GM21367 (cell line): ENCODE measurements around the gene SEC14L1.
"Not testable (repeated sequence)": the region's sequence is repeated elsewhere in the genome, so short reads cannot be mapped to it uniquely, and the experiment has no call there.

Experiments
- ATAC-seq: cut with Tn5 transposase; IDR thresholded peaks from one replicate; pipeline ENCODE4 v1.9.1; 2021; ENCODE audit not compliant: unreplicated experiment

SEC14L1 gene

DNA sequence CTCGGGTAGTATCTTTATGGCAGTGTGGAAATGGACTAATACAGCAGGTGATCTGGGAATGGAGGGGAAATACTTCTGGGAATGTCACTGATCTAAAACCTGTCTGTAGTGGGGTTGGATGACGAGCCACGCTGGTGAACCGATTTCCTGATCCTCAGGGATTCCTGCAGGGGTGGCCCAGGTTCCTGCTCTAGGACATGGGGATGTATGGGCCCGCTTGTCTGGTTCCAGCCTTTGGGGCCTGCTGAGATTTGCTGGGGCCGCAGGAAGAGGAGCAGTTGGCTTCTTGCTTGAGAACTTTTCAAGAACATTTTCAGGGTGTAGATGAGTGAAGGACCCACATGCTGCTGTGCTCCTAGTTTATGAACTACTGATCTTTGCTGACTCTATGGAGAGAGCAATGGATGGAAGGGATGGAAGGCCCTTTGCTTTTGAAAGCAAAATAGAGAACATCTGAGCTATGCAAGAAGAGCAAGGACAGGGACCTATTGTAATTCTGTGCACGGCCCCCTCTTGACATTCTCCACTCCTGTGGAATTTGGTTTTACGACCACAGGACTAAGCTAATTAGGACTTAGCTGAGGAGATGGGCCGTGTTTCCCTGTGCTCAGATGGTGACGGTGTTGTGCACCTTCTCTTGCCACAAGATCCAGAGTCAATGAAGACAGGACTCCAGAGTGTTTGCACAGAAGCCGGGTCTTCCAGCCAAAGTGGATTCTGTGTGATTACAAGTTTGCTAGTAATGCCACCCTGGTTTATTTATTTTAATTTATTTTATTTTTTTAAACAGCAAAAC, 90.5 kb downstream of the SEC14L1 start:
- ATAC-seq: no peak

DNA sequence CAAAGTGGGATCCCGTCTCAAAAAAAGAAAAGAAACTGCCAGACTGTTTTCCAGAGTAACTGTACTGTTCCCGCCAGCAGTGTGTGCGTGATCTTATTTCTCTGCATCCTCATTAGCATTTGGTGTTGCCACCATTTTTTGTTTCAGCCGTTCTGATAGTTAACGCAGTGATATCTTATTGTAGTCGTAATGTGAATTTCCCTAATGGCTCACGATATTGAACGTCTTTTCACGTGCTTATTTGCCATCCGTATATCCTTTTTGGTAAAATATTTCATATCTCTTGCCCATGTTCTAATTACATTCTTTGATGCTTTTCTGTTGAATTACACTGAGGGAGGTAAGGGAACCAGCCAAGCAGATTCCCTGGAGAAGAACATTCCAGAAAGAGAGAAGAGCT, 92.4 kb downstream of the SEC14L1 start:
- no peak for ATAC-seq

DNA sequence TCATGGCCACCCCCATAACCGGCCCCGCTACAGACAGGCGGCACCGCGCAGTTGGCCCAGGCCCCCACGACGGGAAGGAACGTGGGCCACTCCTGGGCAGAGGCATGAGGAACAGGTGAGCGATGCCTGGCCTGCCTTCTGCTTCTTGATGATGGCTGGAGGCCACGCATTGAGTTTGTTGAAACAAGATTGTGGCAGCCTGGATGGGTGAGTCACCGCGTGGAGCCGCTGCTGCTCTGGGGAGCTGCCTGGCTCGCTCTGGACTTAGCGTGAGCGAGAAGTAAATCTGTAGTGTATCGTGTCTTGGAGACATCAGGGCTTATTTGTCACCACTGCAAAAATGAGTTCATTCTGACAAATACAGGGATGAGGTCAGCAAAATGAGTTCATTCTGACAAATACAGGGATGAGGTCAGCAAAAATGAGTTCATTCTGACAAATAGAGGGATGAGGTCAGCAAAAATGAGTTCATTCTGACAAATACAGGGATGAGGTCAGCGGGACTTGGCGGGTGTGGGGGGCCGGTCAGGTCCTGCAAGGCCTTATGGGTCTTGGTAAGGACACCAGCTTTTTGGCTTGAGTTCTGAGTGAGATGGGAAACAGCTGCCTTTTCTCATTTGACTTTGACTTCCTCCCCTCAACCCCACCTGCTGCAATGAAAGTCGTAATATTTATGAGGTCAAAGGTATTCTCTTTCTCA, 93.0 kb downstream of the SEC14L1 start:
- no peak for ATAC-seq

DNA sequence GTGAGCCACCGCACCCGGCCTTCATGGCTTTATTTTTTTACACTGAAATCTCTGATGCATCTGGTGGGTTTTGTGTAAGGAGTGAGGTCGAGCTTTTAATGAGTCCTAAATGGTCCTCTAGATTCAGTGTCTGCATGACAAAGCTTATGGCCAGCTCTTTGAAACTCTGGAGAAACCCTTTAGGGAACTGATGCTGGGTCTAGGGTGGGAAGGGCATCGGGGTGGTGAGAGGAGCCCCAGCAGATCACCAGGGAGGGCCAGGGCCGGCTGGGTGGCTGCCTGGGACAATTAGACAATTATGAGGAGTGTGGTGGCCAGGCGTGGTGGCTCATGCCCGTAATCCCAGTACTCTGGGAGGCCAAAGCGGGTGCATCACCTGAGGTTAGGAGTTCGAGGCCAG, 93.9 kb downstream of the SEC14L1 start:
- no peak for ATAC-seq

DNA sequence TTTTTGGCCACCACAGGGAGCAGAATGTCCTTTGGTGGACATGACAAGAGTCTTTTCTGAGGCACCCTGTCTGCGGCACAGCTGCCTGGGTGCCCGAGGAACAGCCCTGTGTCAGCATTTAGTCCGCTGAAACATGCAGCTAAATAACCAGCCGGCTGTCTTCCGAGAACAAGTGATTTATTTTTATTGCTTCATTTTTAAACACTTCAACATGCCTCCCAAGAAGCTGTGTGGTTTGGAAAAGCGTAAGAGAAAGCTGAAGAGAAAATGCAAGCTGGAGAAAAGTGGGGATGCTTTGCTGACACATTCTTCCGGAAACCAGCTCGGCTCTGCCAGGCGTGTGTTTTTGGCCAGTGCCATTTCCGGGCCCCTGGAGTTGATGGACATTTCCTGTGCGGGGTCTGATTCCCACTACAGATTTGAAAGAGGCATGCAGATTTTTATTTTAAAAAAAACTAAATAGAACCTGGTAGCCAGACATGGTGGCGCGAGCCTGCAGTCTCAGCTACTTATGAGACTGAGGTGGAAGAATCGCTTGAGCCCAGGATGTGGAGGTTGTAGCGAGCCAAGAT, 94.7 kb downstream of the SEC14L1 start:
- ATAC-seq: no peak

DNA sequence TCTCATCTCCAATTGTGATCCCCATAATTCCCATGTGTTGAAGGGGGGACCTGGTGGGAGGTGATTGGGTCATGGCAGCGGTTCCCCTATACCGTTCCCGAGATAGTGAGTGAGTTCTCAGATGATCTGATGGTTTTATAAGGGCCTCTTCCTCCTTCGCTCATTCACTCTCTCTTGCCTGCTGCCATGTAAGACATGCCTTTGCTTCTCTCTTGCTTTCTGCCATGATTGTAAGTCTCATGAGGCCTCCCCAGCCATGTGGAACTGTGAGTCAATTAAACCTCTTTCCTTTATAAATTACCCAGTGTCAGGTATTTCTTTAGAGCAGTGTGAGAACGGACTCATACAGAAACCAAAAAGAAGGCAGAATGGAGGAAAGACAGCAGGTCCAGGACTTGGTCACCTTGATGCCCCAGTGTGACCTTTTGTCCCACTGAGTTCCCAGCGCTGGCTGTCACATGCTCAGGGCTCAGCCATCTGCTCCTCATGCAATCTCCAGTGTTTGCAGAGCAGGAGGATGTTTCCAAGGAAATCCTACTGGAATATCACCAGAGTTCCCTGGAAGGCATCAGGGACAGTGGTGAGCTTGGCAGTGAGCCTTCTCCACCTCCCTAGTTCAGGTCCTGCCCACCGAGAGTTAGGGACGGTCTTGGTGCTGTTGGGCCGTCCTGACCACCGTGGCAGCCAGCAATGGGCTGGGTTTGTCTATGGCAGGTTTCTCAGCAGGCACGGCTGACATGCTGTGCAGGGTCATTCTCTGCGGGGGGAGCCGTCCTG, 96.7 kb downstream of the SEC14L1 start:
- ATAC-seq: no peak

DNA sequence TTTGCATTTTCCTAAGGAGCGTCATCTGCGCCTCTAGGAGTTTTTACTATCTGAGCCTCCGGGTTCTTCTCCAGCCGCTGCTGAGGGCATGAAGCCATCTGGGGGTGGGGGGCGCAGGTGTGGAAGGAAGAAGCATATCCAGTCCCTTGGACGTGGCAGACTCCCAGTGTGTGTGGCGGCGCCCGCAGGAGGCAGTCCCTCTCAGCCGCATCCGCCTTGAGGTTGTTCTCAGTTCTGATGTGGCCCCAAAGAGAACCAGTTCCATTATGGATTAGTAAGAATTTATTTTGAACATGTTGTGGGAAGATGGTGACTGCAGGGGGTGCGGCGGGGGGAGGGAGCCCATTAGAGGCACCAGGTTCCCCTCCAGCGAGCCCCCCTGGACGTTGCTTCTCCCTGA, 100.2 kb downstream of the SEC14L1 start:
- ATAC-seq: no peak

DNA sequence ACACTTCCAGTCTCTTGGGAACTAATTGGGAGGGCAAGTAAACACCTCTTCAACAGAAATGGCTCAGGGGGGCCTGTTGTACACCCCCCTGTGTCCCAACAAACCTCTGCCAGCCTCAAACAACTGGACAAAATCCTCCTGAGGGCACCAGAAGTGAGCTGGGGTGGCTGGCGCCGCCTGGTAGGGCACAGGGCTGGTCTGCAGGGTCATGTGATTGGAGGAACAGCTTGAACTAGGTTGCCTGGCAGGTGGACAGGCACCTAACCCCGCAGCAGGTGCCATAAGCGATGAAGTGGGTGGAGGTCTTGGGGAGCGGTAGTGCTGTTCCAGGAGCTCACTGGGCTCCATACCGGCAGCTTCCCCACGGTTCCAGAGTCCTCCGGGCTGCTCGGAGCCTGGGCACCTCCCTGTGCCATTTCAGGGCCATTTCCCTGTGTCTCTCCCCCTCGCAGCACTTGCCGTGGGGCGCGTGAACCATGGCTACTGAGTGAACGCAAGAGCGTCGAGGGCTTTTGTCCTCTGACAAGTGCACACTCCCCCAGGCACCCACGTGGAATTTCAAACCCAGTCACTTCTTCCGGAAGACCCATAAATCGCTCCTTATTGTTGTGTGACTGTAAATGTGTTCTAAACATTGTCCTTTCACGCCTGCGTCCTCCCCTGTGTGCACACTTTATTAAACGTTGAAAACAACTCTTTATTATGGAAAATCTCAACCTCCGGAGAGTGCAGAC, 101.5 kb downstream of the SEC14L1 start:
- ATAC-seq: no peak

DNA sequence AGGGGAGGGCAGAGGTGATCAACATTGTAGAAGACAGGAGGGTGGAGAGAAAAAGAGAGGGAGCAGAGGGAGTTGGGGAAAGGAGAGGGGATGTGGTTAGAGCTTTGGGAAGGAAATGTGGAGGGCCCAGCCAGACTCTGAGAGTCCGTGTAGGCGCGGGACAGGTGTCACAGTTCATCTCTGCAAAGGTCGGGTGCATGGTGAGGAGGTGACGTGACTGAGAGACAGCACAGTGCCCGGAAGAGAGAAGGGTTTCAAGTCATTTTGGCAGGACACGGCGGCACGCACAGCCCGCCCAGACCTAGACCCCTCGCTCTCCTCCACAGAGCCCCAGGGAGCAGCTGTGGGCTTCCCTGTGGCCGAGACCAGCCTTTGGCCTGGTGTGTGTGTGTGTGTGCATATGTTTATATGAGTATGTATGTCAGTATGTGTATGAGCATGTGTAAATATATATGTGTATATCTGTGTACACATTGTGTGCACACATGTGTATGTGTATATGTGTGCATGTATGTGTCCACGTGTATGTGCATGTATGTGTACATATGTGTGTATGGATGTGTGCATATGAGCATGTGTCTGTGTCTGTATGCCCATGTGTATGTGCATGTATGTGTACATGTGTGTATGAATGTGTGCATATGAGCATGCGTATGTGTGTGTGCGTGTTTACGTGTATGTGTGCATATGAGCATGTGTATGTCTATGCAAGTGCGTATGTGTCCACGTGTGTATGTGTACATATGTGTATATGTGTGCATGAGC, 104.6 kb downstream of the SEC14L1 start:
- ATAC-seq: no peak

DNA sequence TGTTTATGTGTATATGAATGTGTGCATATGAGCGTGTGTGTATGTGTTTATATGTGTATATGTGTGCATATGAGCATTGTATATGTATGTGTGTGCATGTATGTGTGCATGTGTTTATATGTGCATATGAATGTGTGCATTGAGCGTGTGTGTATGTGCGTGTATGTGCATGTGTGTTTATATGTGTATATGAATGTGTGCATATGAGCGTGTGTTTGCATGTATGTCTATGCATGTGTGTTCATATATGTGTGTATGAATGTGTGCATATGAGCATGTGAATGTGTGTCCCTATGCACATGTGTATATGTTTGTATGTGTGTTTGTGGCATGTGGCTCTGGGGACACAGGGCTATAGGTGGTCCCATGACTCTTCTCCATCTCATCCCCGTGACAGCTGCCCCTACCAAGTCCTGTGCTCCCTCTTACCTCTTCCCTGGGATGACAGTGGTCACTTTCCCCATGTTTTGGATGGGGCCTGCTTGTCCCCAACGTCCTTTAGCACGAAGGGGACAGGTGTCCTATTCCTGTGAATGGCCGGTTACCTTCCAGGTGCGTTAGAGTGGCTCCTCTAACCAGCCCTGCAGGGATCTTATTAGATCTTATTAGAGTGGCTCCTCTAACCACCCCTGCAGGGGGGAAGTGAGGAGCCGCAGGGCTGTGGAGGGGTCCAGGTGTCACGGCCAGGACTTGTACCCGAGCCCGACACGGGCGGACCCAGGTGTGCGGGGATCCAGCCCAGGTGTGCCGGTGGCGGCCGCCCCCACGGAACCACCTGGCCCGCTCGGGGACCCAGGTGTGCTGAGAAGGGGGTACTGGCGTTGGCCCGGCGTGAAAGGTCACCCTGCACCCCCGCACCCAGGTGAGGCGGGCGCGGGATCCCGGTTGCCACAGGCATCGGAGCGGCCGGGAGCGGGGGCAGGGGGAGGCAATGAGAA, 105.6 kb downstream of the SEC14L1 start:
- ATAC-seq: no peak

DNA sequence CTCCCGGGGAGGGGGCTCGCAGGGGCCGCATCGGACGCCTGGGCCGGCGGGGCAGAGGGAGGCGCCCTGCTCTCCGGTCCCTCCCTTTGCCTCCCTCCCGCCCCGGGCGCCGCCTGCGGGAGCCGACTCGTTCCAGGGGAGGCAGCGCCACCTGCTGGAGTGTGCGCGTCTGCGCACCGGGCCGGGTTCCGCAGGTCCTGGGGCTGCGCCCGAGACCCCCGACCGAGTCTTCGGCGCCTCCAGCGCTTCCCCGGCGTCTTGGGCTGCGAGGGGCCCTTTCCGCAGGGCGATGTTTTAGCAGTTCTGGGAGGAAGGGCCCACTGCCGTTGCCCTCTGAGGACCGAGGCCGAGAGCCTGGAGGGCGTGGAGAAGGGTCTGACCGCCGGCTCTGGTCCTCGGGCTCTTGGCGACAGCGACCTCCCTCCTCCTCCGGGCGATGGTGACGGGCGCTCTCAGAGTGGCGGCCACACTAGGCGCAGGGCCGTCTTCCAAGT, 106.3 kb downstream of the SEC14L1 start:
- no peak for ATAC-seq

DNA sequence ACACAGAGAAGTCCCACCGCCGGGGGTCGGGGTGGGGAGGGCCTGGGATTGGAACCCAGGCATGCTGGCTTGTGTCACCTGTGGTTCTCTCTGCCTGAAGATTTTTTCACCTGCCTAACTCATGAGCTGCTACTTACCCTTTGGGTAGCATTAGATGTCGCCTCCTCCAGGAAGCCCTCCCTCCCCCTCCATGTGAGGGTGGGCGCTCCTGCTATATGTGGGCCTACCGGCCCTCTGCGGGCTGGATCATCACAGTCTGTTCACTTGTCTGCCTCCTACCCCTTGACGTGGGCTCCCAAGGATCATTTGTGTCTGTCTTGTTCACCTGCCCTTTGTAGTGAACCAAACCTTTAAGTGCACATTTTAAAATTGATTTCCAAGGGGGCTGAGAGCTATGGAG, 106.8 kb downstream of the SEC14L1 start:
- no peak for ATAC-seq

DNA sequence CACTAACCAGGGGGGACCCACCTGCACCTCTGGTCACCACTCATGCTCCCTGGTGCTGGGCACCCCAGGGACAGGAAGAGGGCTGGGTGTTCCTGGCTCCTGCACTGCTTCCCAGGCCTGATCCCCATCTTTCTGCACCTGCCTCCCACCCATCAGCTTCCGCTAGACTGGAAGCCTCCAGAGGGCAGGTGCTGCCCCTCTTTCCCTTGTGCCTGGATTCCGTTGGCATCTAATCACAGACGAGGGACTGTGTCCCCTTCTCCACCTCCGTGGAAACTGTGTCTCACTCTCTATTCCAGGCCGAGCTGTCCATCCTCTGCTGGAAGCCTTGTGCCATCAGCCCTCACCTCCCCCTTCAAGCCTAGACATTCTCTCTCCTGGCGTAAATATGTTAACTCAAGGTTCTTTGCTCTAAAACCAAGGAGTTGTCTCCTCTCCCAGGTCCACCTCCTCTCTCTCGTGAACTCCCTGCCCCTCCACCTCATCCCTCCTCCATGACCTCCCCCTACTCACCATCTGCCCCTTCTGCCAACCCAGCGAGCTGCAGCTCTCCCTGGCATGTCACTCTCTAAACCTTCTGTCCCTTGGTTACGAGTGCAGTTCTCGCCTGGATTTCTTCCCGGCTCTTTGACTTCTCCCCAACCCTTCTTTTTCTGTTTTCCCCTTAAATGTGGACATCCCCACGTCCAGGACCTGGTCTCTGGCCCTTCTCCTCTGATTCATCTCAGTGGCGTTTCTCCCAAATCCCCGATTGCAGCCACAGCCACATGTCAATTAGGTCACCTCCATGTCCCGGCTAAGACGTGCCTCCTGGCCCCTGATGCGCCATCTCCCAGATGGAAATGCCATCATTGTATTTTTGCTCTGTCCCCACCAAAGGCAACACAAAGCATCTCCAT, 107.7 kb downstream of the SEC14L1 start:
- no peak for ATAC-seq

DNA sequence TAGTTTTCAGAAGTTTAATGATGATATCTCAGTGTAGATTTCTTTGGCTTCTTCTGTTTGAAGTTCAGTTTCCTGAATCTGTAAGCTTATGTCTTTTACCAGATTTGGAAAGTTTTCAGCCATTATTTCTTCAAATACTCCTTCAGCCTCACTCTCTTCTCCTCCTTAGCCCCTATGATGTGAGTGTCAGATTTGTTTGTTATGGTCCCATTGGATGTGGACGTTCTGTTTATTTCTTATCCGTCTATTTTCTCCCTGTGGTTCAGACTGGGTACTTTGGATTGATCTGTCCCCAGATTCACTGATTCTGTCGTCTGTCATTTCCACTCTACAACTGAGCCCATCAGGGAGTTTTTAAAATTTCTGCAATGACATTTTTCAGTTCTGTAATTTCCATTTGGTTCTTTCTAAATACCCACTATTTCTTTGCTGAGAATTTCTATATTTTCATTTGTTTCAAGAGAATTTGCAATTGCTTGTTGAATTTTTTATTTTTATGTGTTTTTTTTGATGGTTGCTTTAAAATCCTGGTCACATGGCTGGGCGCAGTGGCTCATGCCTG, 110.9 kb downstream of the SEC14L1 start:
- no peak for ATAC-seq

DNA sequence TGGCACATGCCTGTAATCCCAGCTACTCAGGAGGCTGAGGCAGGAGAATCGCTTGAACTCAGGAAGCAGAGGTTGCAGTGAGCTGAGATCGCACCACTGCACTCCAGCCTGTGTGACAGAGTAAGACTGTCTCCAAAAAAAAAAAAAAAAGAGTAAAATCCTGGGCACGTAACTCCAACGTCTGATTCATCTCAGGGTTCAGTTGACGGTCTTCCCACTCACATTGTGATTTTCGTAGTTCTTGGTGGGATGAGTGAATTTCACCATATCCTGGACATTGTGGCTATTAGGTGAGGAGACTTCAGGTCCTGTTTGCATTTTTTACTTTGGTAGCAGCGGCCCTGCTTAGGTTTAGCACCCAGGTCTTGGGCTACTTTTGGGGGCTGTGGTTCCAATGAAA, 111.5 kb downstream of the SEC14L1 start:
- ATAC-seq: not testable (repeated sequence)

DNA sequence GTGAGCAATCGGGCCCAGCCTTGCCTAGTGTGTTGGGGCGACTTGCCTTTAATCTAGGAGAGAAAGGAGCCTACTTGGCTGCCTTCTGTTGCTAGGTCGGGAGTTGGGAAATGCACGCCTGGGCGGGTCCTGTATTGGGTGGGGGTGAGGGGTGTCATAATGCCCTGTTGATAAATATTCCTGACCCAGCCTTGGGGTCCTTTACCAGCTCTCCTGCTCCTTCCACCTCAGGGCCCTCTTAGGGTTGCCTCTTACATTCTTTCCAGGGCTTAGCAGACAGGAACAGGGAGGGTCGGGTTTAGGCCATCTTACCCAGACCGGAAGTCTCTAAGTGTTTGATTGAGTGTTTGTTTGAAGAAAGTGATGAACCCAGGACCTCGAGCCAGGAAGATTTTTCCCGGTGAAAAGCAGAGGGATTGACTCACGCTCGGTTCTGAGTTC, 112.9 kb downstream of the SEC14L1 start:
- no peak for ATAC-seq
